Activated CD4-positive, alpha-beta memory T cell treated with anti-CD3 and anti-CD28 coated beads for 36 hours (primary cell): ENCODE results near the gene LMCD1. TPM values are rescaled to one million over a fixed set of nuclear protein-coding genes. Genes with fewer than 3 reads are reported as not detected.

ENCODE experiments used
- CTCF ChIA-PET: fragments of 350-600 bp; sonication (Branson Sonifier 250); formaldehyde crosslinking; loops from one replicate; lab custom pipeline; 2021; ENCODE audit warnings: antibody characterized with exemption, inconsistent platforms; lab: Charles Lee
- POLR2A ChIA-PET: fragments of 350-600 bp; sonication (Branson Sonifier 250); formaldehyde crosslinking; loops from one replicate; lab custom pipeline; 2021; ENCODE audit warnings: antibody characterized with exemption; lab: Charles Lee
- DNase-seq: peaks from one replicate; pipeline ENCODE4 v3.0.0-alpha.2; 2020
- H3K27ac Mint-ChIP-seq: one replicate; pipeline ENCODE4 v1.8.0; 2021; ENCODE audit warnings: mixed read lengths
- H3K27me3 Mint-ChIP-seq: one replicate; pipeline ENCODE4 v1.8.0; 2021; ENCODE audit warnings: mixed read lengths
- H3K36me3 Mint-ChIP-seq: one replicate; pipeline ENCODE4 v1.8.0; 2021; ENCODE audit warnings: mixed read lengths
- H3K4me1 Mint-ChIP-seq: one replicate; pipeline ENCODE4 v1.8.0; 2021; ENCODE audit warnings: low read depth, mixed read lengths
- H3K4me3 Mint-ChIP-seq: one replicate; pipeline ENCODE4 v1.8.0; 2021; ENCODE audit warnings: mild to moderate bottlenecking, mixed read lengths
- H3K9me3 Mint-ChIP-seq: one replicate; pipeline ENCODE4 v1.8.0; 2021; ENCODE audit warnings: mixed read lengths
- intact Hi-C: fragments of 100-400 bp; cut with micrococcal nuclease; formaldehyde crosslinking; loops from one replicate; pipeline ENCODE4 v1.15.1; 2023
- total RNA-seq, 2 experiments: library from RNA; stranded (reverse); gene quantifications; one replicate each; pipeline ENCODE4 v1.2.3, GENCODE V29; 2021

LMCD1 gene
- total RNA-seq, 2 experiments from 2014 or later, result 3.5 to 3.8 TPM

DNA sequence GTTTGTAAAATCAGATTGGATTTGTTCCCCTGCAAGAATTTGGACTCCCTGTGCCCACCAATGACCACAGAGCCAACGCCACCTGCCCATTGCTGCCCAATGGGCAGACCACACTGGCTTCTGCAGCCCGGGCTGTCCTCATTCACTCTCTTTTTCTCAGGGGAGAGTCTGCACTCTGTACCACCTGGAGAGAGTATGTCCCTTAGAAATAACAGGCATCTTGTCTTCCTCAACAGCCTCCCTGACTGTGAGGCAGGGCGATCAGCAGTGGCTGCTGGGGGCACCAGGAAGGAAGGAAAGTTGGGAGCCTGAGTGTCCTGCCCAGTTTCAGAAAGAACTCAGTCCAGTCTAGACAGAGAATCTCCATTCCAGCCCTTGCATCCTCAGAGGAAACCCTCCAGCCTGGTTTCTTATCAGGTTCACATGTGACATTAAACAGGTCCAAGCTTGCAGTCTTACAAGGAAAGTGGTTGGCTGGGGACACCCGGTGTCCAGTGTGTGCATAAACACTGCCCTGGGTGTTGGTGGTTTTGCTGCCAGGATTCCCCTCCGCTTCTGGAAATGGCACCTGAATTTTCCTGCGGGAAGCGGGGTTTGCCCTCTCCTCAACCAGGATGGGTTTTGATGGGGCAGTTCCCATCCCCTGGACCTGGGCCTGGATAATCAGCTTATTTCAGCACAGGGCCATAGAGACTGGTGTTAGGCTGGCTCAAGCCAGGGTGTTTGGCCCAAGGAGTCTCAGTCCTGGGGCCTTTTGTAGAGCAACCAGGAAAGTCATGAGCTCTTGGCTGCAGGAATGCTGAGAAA is 105.8 kb downstream of the LMCD1 start:
- ChIA-PET CTCF (no interaction called here), POLR2A (no interaction called here)
- no peaks in the 10 kb centered on the region for H3K9me3 Mint-ChIP-seq
- no peak overlapping the region for H3K27ac Mint-ChIP-seq
- no peaks in the 10 kb centered on the region for H3K4me1 Mint-ChIP-seq
- peak; percentile 16 for DNase-seq
- intact Hi-C loops, result loop anchor here (5.0 kb wide), 1 partner anchor 165 kb away; no protein-coding TSS in a partner anchor
- H3K36me3 Mint-ChIP-seq, result no peaks in the 10 kb centered on the region
- no peak overlapping the region for H3K4me3 Mint-ChIP-seq
- H3K27me3 Mint-ChIP-seq, result peaks cover 5% of the 10 kb centered on the region

DNA sequence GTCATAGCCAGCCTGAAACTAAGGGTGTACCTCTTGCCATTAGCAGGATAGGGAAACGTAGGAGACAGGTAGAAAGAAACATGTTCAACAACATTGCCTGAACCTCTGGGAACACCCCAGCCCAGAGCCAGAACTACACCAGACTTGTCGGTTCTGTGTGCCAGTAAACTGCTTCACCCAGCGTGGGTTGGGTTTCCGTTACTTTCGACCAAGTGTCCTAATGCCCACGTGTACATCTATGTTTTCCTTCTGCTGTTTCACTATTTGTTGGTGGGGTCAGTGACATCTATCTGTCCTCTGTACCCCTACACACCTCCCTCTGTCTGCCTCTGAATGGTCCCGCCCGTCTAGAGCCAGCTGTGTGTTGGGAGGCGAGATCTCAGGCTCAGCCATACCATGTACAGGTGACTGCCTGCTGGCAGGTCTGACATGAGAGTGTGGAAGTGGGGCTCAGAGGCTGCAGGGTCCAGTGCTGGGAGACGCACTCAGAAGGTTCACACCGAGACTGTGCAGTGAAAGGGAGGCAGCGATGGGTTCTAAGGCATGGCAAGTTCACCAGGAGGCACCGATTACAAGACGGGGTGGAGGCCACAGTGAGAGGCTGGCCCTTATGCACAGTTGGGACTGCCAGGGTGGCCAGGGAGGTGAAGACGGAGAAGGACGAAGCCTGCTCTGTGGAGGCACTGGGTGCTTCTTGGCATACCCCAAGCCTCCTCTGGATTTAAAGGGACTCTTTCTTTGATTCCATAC is 106.6 kb downstream of the LMCD1 start:
- H3K27me3 Mint-ChIP-seq, result peaks cover 4% of the 10 kb centered on the region
- H3K9me3 Mint-ChIP-seq, result no peaks in the 10 kb centered on the region
- H3K27ac Mint-ChIP-seq, result no peak overlapping the region
- no peaks in the 10 kb centered on the region for H3K4me1 Mint-ChIP-seq
- intact Hi-C loops, result loop anchor here (5.0 kb wide), 1 partner anchor 166 kb away; no protein-coding TSS in a partner anchor
- no peak overlapping the region for H3K4me3 Mint-ChIP-seq
- no peak for DNase-seq
- ChIA-PET CTCF (interaction anchor here (1.8 kb wide), 1 partner anchor 14 kb away, joined by 4 read pairs; no protein-coding TSS in a partner anchor), POLR2A (no interaction called here)
- no peaks in the 10 kb centered on the region for H3K36me3 Mint-ChIP-seq

DNA sequence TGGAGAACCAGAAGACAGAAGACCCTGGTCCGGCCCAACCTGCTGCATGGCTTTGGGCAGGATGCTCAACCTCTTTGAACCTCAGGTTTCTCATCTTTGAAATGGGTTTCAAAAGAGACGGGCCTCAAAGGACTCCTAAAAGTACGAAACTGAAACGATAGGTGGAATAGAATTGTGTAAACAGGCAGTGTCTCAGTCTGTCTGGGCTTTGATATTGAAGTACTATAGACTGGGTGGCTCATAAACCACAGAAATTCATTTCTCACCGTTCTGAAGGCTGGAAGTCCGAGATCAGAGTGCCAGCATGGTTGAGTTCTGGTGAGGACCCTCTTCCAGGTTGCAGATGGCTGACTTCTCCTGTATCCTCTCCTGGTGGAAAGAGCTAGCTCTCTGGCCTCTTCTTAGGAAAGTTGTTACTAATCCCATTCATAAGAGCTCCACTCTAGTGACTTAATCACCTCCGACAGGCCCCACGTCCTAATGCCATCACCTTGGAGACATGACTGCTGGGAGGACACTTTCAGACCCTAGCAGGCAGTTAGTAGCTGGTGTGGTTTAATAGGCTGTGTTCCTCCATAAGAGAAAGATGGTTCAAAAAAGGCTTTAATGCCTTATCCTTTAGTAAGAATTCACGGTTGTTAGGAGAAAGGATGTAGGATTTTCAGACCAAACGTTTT is 107.3 kb downstream of the LMCD1 start:
- intact Hi-C loops, result loop anchor here (5.0 kb wide), 1 partner anchor 167 kb away; no protein-coding TSS in a partner anchor
- Mint-ChIP-seq H3K9me3 (no peaks in the 10 kb centered on the region), H3K4me1 (no peaks in the 10 kb centered on the region), H3K27ac (no peak overlapping the region), H3K36me3 (no peaks in the 10 kb centered on the region), H3K4me3 (no peak overlapping the region), H3K27me3 (peaks cover 4% of the 10 kb centered on the region)
- no peak for DNase-seq
- ChIA-PET CTCF (interaction anchor here (1.8 kb wide), 1 partner anchor 13 kb away, joined by 4 read pairs; no protein-coding TSS in a partner anchor), POLR2A (no interaction called here)

DNA sequence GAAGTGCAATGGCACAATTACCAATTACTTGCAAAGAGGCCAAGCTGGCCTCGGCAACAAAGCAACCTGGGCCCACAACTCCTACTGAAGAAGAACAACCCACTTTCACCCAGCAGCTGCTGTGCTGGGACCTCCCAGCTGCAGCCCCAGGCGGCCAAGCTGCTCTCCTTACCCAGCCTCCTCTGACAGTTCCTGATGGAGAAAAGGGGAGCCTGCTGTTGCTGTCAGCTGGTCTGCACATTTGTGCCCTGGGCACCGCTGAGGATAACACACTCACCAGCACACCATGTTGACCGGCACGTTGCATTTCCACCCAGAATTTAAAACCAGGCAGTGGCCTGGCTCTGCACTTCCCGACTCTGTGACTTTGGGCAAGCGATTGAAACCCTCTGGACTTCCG is 109.3 kb downstream of the LMCD1 start:
- no peak for DNase-seq
- no peaks in the 10 kb centered on the region for H3K36me3 Mint-ChIP-seq
- no peak overlapping the region for H3K4me3 Mint-ChIP-seq
- H3K9me3 Mint-ChIP-seq, result no peaks in the 10 kb centered on the region
- peaks cover 4% of the 10 kb centered on the region for H3K27me3 Mint-ChIP-seq
- intact Hi-C loops, result no loop called here
- no peaks in the 10 kb centered on the region for H3K4me1 Mint-ChIP-seq
- CTCF ChIA-PET, result no interaction called here
- H3K27ac Mint-ChIP-seq, result no peak overlapping the region
- POLR2A ChIA-PET, result no interaction called here

DNA sequence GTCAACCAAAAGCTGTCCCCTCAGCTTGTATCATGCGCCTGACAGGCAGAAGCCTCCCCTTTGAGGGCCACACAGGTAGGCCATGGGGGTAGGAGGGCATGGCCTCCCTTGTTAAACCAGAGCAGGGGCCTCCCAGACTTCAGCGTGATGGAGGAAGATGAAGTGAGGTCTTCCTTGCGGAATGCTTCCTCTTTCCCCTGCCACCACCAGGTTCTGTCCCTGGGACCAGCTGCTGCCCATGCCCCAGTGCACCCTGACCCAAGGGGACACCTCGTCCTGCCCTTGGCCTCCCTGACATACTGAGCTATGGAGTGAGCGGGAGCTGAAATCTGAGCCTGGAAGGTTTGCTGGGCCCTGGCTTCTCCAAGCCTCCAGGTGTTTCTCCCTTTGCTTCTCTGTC is 116.3 kb downstream of the LMCD1 start:
- Mint-ChIP-seq H3K9me3 (peaks cover 9% of the 10 kb centered on the region), H3K27me3 (no peaks in the 10 kb centered on the region), H3K4me3 (no peak overlapping the region), H3K4me1 (no peaks in the 10 kb centered on the region), H3K27ac (no peak overlapping the region), H3K36me3 (no peaks in the 10 kb centered on the region)
- POLR2A ChIA-PET, result no interaction called here
- CTCF ChIA-PET, result no interaction called here
- DNase-seq, result no peak
- intact Hi-C loops, result no loop called here

DNA sequence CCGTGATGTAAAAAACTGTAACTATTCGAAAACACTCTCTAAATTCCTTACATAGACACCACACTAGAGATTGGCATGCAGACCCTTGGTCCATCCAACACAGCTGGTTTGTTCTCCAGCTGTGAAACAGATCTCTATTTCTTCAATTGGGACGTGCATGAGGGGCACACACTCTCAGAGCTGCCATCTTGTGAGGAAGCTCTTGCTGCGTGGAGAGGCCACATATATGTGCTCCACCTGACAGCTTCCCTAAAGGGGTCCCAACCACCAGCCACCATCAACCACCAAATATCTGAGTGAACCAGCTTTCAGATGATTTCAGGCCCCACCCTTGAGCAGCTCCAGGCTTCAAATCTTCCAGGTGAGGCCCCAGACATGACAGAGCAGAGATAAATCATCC is 117.3 kb downstream of the LMCD1 start:
- intact Hi-C loops, result no loop called here
- POLR2A ChIA-PET, result no interaction called here
- DNase-seq, result no peak

DNA sequence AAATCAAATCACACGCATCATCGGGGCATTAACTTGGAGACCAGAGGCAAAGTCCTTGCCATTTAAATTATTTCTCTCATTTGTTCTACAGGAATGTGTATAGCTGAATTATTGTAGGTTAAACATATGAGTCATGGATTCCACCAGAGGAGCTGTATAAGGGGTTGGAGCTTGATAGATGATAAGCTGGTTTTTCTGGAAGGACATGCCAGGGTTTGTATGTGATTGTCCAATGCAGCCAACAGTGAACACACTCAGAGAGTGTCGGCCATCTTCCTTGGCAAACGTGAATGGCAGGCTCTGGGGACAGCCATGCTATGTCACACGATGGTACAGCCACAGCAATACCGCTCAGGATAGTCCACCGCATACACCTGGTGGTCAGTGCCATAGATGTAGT is 117.9 kb downstream of the LMCD1 start:
- no peaks in the 10 kb centered on the region for H3K36me3 Mint-ChIP-seq
- no peak for DNase-seq
- no peak overlapping the region for H3K4me3 Mint-ChIP-seq
- CTCF ChIA-PET, result no interaction called here
- peaks cover 6% of the 10 kb centered on the region for H3K27me3 Mint-ChIP-seq
- intact Hi-C loops, result no loop called here
- POLR2A ChIA-PET, result no interaction called here
- peaks cover 9% of the 10 kb centered on the region for H3K9me3 Mint-ChIP-seq
- H3K27ac Mint-ChIP-seq, result no peak overlapping the region
- peaks cover 5% of the 10 kb centered on the region for H3K4me1 Mint-ChIP-seq

More for the DNA sequence above, 117.3 kb downstream of the LMCD1 start:
- Mint-ChIP-seq H3K9me3 (peaks cover 9% of the 10 kb centered on the region), H3K27ac (no peak overlapping the region), H3K27me3 (peaks cover 6% of the 10 kb centered on the region), H3K36me3 (no peaks in the 10 kb centered on the region), H3K4me1 (peaks cover 5% of the 10 kb centered on the region), H3K4me3 (no peak overlapping the region)
- CTCF ChIA-PET, result no interaction called here

DNA sequence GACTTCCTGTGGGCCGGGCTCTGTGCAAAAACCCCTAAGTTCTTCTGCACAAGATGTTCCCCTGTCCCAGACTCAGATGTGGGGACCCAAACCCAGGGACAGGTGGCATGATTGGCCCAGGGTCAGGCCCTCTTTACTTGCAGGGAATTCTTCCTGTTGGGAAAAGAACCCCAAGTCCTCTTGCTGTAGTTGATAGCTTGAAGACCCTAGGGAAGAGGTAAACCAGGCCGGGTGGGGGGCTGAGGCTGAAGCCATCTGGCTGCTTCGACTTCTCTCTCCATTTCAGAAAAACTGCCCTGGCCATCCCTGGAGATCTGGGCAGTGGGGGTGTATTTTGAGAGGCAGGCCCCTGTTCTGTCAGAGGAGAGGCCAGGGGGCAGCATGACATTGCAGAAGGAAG is 119.5 kb downstream of the LMCD1 start:
- H3K4me1 Mint-ChIP-seq, result peaks cover 5% of the 10 kb centered on the region
- no peak for DNase-seq
- ChIA-PET CTCF (interaction anchor here (1.3 kb wide), 1 partner anchor 297 kb away, joined by 4 read pairs; no protein-coding TSS in a partner anchor), POLR2A (no interaction called here)
- no peaks in the 10 kb centered on the region for H3K36me3 Mint-ChIP-seq
- no peak overlapping the region for H3K4me3 Mint-ChIP-seq
- no peak overlapping the region for H3K27ac Mint-ChIP-seq
- intact Hi-C loops, result no loop called here
- H3K9me3 Mint-ChIP-seq, result peaks cover 9% of the 10 kb centered on the region
- H3K27me3 Mint-ChIP-seq, result peaks cover 6% of the 10 kb centered on the region

DNA sequence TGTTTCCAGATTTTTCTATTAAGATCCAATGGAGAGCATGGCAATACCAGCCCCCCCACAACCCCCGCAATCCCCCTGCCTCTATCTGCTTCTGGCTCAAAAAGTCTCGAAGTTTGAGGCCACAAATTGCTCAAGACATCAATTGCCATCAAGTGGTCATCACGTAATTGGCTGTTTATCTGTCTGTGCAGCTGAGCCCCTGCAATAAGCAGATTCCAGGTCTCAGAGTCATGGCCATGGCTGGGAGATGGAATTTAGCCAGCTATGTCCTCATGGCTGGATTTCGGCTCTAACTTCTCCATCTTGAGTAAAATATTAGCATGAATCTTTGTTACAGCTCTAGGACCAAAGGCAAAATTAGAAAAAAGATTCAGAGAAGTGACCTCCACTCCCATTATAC is 120.2 kb downstream of the LMCD1 start:
- H3K9me3 Mint-ChIP-seq, result peaks cover 9% of the 10 kb centered on the region
- H3K4me3 Mint-ChIP-seq, result no peak overlapping the region
- peaks cover 5% of the 10 kb centered on the region for H3K4me1 Mint-ChIP-seq
- ChIA-PET CTCF (interaction anchor here (0.6 to 0.9 kb wide), 5 partner anchors 12 to 282 kb away, joined by 3 to 4 read pairs (median 3); partner anchors contain the start of gene LMCD1), POLR2A (no interaction called here)
- intact Hi-C loops, result no loop called here
- DNase-seq, result no peak
- peaks cover 6% of the 10 kb centered on the region for H3K27me3 Mint-ChIP-seq
- H3K27ac Mint-ChIP-seq, result no peak overlapping the region
- no peaks in the 10 kb centered on the region for H3K36me3 Mint-ChIP-seq

DNA sequence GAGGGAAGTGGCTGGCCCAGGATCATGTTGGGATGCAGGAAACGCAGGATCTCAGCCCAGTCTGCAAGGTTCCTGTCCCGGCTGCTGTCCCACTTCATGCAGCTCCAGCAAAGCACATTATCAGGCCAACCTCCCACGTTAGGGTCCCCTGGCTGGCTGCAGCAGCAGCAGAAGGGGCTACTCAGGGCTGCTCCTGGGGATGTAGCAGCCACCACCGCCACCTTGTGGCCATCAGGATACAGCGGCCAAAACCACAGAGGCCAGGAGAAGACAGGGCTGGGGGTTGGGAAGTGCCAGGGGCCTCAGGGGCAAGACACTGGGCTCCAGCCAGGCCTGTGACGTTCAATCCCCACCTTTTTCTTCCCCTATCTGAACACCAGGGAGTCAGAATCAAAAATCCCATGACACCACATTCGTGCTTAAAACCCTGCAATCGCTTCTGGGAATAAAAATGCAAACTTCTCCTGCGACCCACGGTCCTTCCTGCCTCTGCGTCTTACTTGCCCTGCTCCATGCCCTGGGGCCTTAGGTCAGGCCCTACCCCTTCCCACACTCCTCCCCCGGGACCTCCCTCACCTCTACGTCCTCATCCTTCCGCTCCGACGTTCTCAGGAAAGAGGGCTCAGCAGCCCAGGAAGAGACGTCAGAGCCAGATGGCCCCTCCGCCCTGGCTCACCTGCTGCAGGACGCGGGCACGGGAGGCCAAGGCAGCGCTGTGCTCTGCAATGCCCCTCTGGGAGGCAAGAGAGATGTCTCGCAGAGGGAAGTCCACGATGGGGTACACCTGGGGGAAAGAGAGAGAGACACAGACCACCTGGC is 121.5 kb downstream of the LMCD1 start:
- H3K27me3 Mint-ChIP-seq, result peaks cover 9% of the 10 kb centered on the region
- H3K27ac Mint-ChIP-seq, result no peak overlapping the region
- intact Hi-C loops, result loop anchor here (1.0 kb wide), 1 partner anchor 181 kb away; no protein-coding TSS in a partner anchor
- peaks cover 9% of the 10 kb centered on the region for H3K9me3 Mint-ChIP-seq
- POLR2A ChIA-PET, result no interaction called here
- H3K36me3 Mint-ChIP-seq, result no peaks in the 10 kb centered on the region
- H3K4me3 Mint-ChIP-seq, result peak overlapping the region; percentile 23
- peak; percentile 68 for DNase-seq
- CTCF ChIA-PET, result interaction anchor here (0.9 kb wide), 1 partner anchor 121 kb away, joined by 3 read pairs; the partner anchor contains the start of gene LMCD1
- peaks cover 10% of the 10 kb centered on the region for H3K4me1 Mint-ChIP-seq

DNA sequence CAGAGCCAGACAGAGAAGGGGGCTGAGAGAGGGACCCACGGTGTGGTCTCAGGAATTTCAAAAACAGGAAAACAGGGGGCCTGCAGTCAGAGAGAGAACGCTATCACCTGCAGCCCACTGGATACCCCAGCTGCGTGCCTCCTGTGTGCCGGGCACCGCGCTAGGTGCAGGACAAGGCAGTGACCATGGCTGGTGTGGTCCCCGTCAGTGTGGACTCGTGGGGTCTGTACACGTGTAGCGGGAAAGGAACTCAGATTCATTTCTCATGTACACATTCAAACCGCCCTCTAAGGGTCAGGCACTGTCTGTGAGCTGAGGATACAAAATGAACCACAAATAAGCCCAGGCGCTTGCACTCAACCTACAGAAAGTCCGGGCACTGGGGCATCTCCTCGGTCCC is 122.1 kb downstream of the LMCD1 start:
- no peak overlapping the region for H3K27ac Mint-ChIP-seq
- H3K36me3 Mint-ChIP-seq, result no peaks in the 10 kb centered on the region
- H3K4me3 Mint-ChIP-seq, result no peak overlapping the region
- peaks cover 12% of the 10 kb centered on the region for H3K4me1 Mint-ChIP-seq
- CTCF ChIA-PET, result interaction anchor here (2.0 kb wide), 1 partner anchor 181 kb away, joined by 10 read pairs; no protein-coding TSS in a partner anchor
- intact Hi-C loops, result loop anchor here (1.0 kb wide), 1 partner anchor 181 kb away; no protein-coding TSS in a partner anchor
- peaks cover 8% of the 10 kb centered on the region for H3K9me3 Mint-ChIP-seq
- DNase-seq, result no peak
- POLR2A ChIA-PET, result no interaction called here
- peaks cover 9% of the 10 kb centered on the region for H3K27me3 Mint-ChIP-seq
